Mesenchymal stem cell (in vitro differentiated cells and primary cell): ENCODE results near the gene SFXN5.
A peak's percentile ranks its signal among the peaks of the same experiment; 100 is the strongest.

Experiments
- DNase-seq: peaks from one replicate; pipeline ENCODE4 v3.0.0-alpha.2; 2013
- H2AFZ ChIP-seq: one replicate; pipeline ENCODE4 v1.6.1; 2013; ENCODE audit warnings: low read depth, mild to moderate bottlenecking, control low read depth, inconsistent platforms, low read length, moderate library complexity
- H2AK5ac ChIP-seq: 2 replicates; pipeline ENCODE4 v1.6.1; 2013; ENCODE audit warnings: low read length, moderate library complexity, mild to moderate bottlenecking, inconsistent platforms; ENCODE audit not compliant: severe bottlenecking
- H2BK120ac ChIP-seq: one replicate; pipeline ENCODE4 v1.6.1; 2013; ENCODE audit warnings: low read depth, mild to moderate bottlenecking, inconsistent platforms, low read length, moderate library complexity
- H2BK12ac ChIP-seq, 2 experiments: one replicate each; pipeline ENCODE4 v1.6.1; 2013; ENCODE audit warnings: inconsistent platforms in 2 of 2, low read length in 2 of 2, mild to moderate bottlenecking in 2 of 2, moderate library complexity in 2 of 2, control low read depth in 1 of 2
- H2BK15ac ChIP-seq: one replicate; pipeline ENCODE4 v1.6.1; 2013; ENCODE audit warnings: mild to moderate bottlenecking, low read depth, inconsistent platforms; ENCODE audit not compliant: poor library complexity, severe bottlenecking
- H2BK5ac ChIP-seq: 2 replicates; pipeline ENCODE4 v1.6.1; 2013; ENCODE audit warnings: low read depth, mild to moderate bottlenecking, low read length, control low read depth, inconsistent platforms; ENCODE audit not compliant: poor library complexity, severe bottlenecking
- H3K14ac ChIP-seq, 2 experiments: one replicate each; pipeline ENCODE4 v1.6.1; 2013; ENCODE audit warnings: inconsistent platforms in 2 of 2, low read length in 2 of 2, control low read depth in 1 of 2, mild to moderate bottlenecking in 1 of 2, moderate library complexity in 1 of 2
- H3K18ac ChIP-seq, 2 experiments: one replicate each; pipeline ENCODE4 v1.6.1; 2013; ENCODE audit warnings: inconsistent platforms in 2 of 2, low read length in 2 of 2, control low read depth in 1 of 2, low read depth in 1 of 2, mild to moderate bottlenecking in 1 of 2
- H3K23ac ChIP-seq, 2 experiments: one replicate each; pipeline ENCODE4 v1.6.1; 2013; ENCODE audit warnings: inconsistent platforms in 2 of 2, low read length in 2 of 2, mild to moderate bottlenecking in 2 of 2, moderate library complexity in 2 of 2, control low read depth in 1 of 2
- H3K27ac ChIP-seq: 2 replicates; pipeline ENCODE4 v1.5.1; 2013; ENCODE audit warnings: mild to moderate bottlenecking, moderate library complexity, low read length, control low read depth, inconsistent platforms; ENCODE audit not compliant: poor library complexity, severe bottlenecking
- H3K27me3 ChIP-seq, 2 experiments: 2 replicates each; pipeline versions ENCODE4 v1.6.1 to v1.7.0; 2013; ENCODE audit warnings: low read length in 2 of 2, mild to moderate bottlenecking in 2 of 2, moderate library complexity in 2 of 2, control low read depth in 1 of 2, inconsistent platforms in 1 of 2; ENCODE audit not compliant: control insufficient read depth in 1 of 2, insufficient read depth in 1 of 2
- H3K36me3 ChIP-seq, 2 experiments: 2 replicates each; pipeline versions ENCODE4 v1.6.1 to v1.7.0; 2013; ENCODE audit warnings: low read length in 2 of 2, control low read depth in 1 of 2, inconsistent platforms in 1 of 2, low read depth in 1 of 2, mild to moderate bottlenecking in 1 of 2; ENCODE audit not compliant: insufficient read depth in 2 of 2, control insufficient read depth in 1 of 2
- H3K4ac ChIP-seq, 2 experiments: one replicate each; pipeline ENCODE4 v1.6.1; 2013; ENCODE audit warnings: inconsistent platforms in 2 of 2, low read length in 2 of 2, mild to moderate bottlenecking in 2 of 2, moderate library complexity in 2 of 2, control low read depth in 1 of 2, low read depth in 1 of 2
- H3K4me1 ChIP-seq: 2 replicates; pipeline ENCODE4 v1.6.1; 2013; ENCODE audit warnings: low read depth, low read length, control low read depth; ENCODE audit not compliant: control insufficient read depth, insufficient read depth
- H3K4me2 ChIP-seq: 2 replicates; pipeline ENCODE4 v1.6.1; 2013; ENCODE audit warnings: low read length, mild to moderate bottlenecking, inconsistent platforms; ENCODE audit not compliant: poor library complexity, severe bottlenecking
- H3K4me3 ChIP-seq, 2 experiments: 2 replicates each; pipeline versions ENCODE4 v1.5.1 to v1.7.0; 2013; ENCODE audit warnings: low read length in 2 of 2, mild to moderate bottlenecking in 2 of 2, control low read depth in 1 of 2, low read depth in 1 of 2; ENCODE audit not compliant: insufficient read depth in 1 of 2
- H3K79me1 ChIP-seq: replicated peaks from 2 replicates; pipeline ENCODE4 v1.6.1; 2013; ENCODE audit warnings: mild to moderate bottlenecking, control low read depth, low read length, inconsistent platforms; ENCODE audit not compliant: poor library complexity, severe bottlenecking
- H3K9ac ChIP-seq: 2 replicates; pipeline ENCODE4 v1.7.0; 2013; ENCODE audit warnings: mild to moderate bottlenecking, low read length, moderate library complexity
- H3K9me3 ChIP-seq: 2 replicates; pipeline ENCODE4 v1.7.0; 2013; ENCODE audit warnings: mild to moderate bottlenecking, low read length; ENCODE audit not compliant: control insufficient read depth
- H4K8ac ChIP-seq: one replicate; pipeline ENCODE4 v1.6.1; 2013; ENCODE audit warnings: inconsistent platforms, mild to moderate bottlenecking, low read length, moderate library complexity
- H4K91ac ChIP-seq: one replicate; pipeline ENCODE4 v1.6.1; 2013; ENCODE audit warnings: mild to moderate bottlenecking, low read length, inconsistent platforms
- WGBS: methylation state at CpG from one replicate; pipeline ENCODE4 v1.1.7; 2013; ENCODE audit warnings: mixed read lengths; 5-methylcytosine and 5-hydroxymethylcytosine counted together

Gene SFXN5

DNA sequence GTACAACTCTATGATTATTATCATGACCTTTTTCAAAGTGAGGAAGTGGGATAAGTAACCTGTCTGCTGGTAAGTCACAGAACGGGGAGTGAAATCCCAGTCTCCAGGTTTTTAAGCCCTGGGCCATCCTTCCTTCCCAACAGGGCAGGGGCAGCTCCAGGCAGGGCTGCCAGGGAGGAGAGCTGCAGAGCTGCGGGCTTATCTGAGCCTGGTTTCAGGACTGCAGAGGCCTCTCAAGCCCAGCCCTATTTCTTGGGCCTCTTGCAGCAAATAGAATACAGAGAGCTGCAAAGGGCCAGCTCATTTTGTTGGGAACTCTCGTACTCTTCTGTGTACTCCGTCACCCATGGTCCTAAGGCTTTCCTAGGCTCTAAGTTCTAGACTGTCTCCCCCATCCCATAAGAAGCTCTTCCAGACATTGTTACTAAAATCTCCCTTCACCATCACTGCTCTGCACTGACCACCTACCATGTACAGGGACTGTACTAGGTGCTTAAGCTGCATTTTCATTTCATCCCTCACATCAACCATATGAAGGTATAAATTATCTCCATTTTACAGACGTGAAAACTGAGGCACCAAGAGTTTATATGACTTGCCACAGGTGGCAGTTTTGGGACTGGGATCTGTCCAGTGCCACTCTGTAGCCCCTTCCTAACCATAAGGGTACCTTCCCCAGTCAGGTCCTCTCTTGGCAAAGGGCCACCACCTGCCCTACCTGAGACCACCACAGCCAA, 38.1 kb upstream of the SFXN5 start:
- Histone ChIP-seq H3K36me3 (peaks cover 0 to 19% of the 10 kb centered on the region in 2 experiments), H3K18ac (no peak overlapping the region), H3K27ac (no peak overlapping the region), H3K9ac (peak overlapping the region; percentile 94), H3K4me1 (peaks cover 38% of the 10 kb centered on the region), H3K23ac (no peak overlapping the region), H3K79me1 (peaks cover 11% of the 10 kb centered on the region), H2AK5ac (no peak overlapping the region), H3K4ac (no peak overlapping the region), H2BK15ac (no peak overlapping the region), H3K4me2 (peak overlapping the region; percentile 84), H4K8ac (no peak overlapping the region), H3K9me3 (no peaks in the 10 kb centered on the region), H2BK120ac (no peak overlapping the region), H3K27me3 (no peaks in the 10 kb centered on the region), H2AFZ (no peak overlapping the region), H2BK5ac (no peak overlapping the region), H2BK12ac (no peak overlapping the region), H3K4me3 (peak overlapping the region in 1 of 2 experiments; percentile 93), H4K91ac (no peak overlapping the region), H3K14ac (no peak overlapping the region)
- WGBS: 95% methylated on average over 5 of the region's 5 CpGs
- no peak for DNase-seq

DNA sequence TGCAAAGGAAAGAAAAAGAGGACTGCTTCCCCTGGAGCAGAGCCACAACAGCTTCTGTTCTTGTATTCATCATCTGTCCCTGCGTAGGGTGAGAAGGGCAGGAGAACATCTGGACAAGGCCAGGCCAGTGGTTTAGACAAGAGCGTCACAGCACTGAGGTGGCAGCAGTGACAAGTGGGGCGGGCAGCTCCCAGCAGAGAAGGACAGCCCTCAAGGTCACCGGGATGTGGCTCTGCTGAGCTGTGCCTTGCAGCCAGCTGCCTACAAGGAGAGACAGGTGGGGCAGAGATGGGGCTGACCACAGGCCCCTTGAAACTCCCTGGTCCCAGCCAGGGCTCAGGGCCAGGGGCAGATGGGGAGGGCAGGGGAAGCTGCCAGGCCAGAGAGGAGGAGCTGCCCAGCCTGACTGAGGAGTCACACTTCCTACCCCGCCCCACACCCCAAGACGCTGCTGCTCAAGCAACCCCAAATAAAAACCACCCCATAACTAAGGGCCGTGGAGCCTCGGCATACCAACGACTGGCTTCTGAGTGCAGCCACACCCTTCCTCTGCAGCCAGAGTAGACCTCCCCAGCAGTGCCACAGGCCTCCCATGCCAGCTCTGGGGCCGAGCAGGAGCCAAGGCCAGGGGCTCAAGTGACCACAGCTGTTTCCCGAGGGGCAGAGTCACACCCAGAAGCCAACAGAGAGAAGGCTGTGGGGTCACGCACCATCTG, 35.9 kb upstream of the SFXN5 start:
- Histone ChIP-seq H3K4me3 (peak overlapping the region in 1 of 2 experiments; percentile 38), H3K27ac (no peak overlapping the region), H3K23ac (no peak overlapping the region), H3K27me3 (no peaks in the 10 kb centered on the region), H2BK12ac (no peak overlapping the region), H3K18ac (no peak overlapping the region), H2AK5ac (no peak overlapping the region), H3K4me1 (peaks cover 45% of the 10 kb centered on the region), H4K91ac (no peak overlapping the region), H3K14ac (no peak overlapping the region), H3K9ac (peak overlapping the region; percentile 51), H4K8ac (no peak overlapping the region), H3K36me3 (peaks cover 2 to 22% of the 10 kb centered on the region in 2 experiments), H3K79me1 (peaks cover 23% of the 10 kb centered on the region), H2AFZ (no peak overlapping the region), H2BK5ac (no peak overlapping the region), H2BK15ac (no peak overlapping the region), H3K4me2 (no peak overlapping the region), H2BK120ac (no peak overlapping the region), H3K4ac (no peak overlapping the region), H3K9me3 (no peaks in the 10 kb centered on the region)
- WGBS: 80% methylated on average over 12 of the region's 12 CpGs
- DNase-seq: no peak

DNA sequence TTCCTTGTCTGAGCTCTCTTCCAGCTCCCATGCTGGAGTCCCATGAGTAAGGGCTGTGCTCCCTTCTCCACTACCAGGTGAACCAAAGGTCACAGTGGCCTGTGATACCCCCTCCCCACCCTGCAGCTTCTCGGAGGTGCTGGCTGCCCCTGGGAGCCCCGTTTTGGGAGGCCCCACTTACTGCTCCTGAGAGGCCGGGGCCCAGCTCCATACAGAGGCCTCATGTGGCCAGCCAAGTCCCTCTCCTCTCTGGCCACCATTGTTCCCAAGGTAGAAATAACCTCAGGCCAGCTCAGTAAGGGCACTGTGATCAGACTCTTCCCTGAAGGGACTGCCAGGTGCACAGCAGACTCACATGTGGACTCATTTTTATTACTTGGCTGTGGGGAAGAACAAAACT, 35.3 kb upstream of the SFXN5 start:
- Histone ChIP-seq H2BK5ac (no peak overlapping the region), H4K91ac (no peak overlapping the region), H4K8ac (no peak overlapping the region), H3K4me3 (peak overlapping the region in 1 of 2 experiments; percentile 36), H2BK15ac (no peak overlapping the region), H3K14ac (no peak overlapping the region), H3K4me1 (peaks cover 49% of the 10 kb centered on the region), H3K27me3 (no peaks in the 10 kb centered on the region), H2AFZ (no peak overlapping the region), H3K23ac (no peak overlapping the region), H2BK120ac (no peak overlapping the region), H3K4ac (no peak overlapping the region), H3K18ac (no peak overlapping the region), H2BK12ac (no peak overlapping the region), H3K36me3 (peaks cover 2 to 22% of the 10 kb centered on the region in 2 experiments), H3K9me3 (no peaks in the 10 kb centered on the region), H3K79me1 (peaks cover 23% of the 10 kb centered on the region), H3K27ac (no peak overlapping the region), H3K4me2 (no peak overlapping the region), H3K9ac (peak overlapping the region; percentile 51), H2AK5ac (no peak overlapping the region)
- DNase-seq: no peak
- 95% methylated on average over 3 of the region's 3 CpGs for WGBS

DNA sequence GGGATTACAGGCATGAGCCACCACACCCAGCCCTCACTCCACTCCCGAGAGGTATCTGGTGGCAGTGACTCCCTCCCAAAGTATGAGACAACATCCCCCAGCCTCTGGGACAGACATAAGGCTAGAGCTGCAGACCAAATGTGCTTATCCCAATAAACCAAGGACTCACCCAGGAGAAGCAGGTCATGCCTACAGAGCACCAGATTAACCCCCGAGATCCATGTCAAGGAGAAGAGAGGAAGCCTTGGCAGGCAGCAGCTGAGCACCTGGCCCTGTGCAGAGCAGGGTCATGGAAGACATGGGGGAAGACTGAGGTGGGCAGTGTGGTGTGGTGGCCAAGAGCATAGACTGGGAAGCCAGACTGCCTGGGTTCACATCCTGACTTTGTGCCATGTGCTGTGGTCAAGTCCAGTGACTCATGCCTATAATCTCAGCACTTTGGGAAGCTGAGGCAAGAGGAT, 34.0 kb upstream of the SFXN5 start:
- Histone ChIP-seq H2AFZ (no peak overlapping the region), H3K27ac (no peak overlapping the region), H3K27me3 (no peaks in the 10 kb centered on the region), H4K8ac (no peak overlapping the region), H3K9ac (no peak overlapping the region), H3K36me3 (peaks cover 8 to 30% of the 10 kb centered on the region in 2 experiments), H2BK120ac (no peak overlapping the region), H3K18ac (no peak overlapping the region), H3K4me1 (peaks cover 52% of the 10 kb centered on the region), H3K4me2 (no peak overlapping the region), H2BK12ac (no peak overlapping the region), H2BK5ac (no peak overlapping the region), H3K4ac (peak overlapping the region in 1 of 2 experiments; percentile 66), H3K79me1 (peaks cover 32% of the 10 kb centered on the region), H3K14ac (no peak overlapping the region), H3K4me3 (no peak overlapping the region), H2AK5ac (no peak overlapping the region), H2BK15ac (no peak overlapping the region), H3K23ac (peak overlapping the region in 1 of 2 experiments; percentile 87), H4K91ac (peak overlapping the region; percentile 43), H3K9me3 (no peaks in the 10 kb centered on the region)
- 75% methylated on average over 2 of the region's 2 CpGs for WGBS
- no peak for DNase-seq
